ENCODE data around the gene POFUT1.
A peak's percentile ranks its signal among the peaks of the same experiment; 100 is the strongest.

Gene POFUT1

GRCh38 chr20:32205110-32205842 is 2.4 kb upstream of the POFUT1 start (continued):
- TF ChIP-seq ZNF518A (tag by site-specific recombination; conservative IDR thresholded peaks at IDR 0.05; ENCODE audit: low read depth) (no peak), ZNF433 (tag by site-specific recombination; IDR thresholded peaks at IDR 0.05; ENCODE audit: low read depth) (no peak), RBAK (tag by site-specific recombination; IDR thresholded peaks at IDR 0.05) (no peak), ZNF19 (tag by site-specific recombination; IDR thresholded peaks at IDR 0.05; ENCODE audit: low read depth) (no peak), ATF2 (tag by site-specific recombination; IDR thresholded peaks at IDR 0.05; ENCODE audit: low read depth) (peak; percentile 84), TSHZ1 (tag by site-specific recombination; IDR thresholded peaks at IDR 0.05; ENCODE audit: borderline replicate concordance) (no peak), ZNF560 (tag by site-specific recombination; IDR thresholded peaks at IDR 0.05; ENCODE audit: borderline replicate concordance) (no peak), ZEB2 (tag by site-specific recombination; IDR thresholded peaks at IDR 0.05) (0 out of 2 replicates have a peak, but pooled peaks have one; percentile 22), ZNF114 (tag by site-specific recombination; IDR thresholded peaks at IDR 0.05) (no peak), ZNF37A (tag by site-specific recombination; IDR thresholded peaks at IDR 0.05) (no peak), YY2 (tag by site-specific recombination; IDR thresholded peaks at IDR 0.05) (no peak), PRDM10 (tag by site-specific recombination; IDR thresholded peaks at IDR 0.05) (no peak), MYNN (tag by site-specific recombination; IDR thresholded peaks at IDR 0.05; ENCODE audit: borderline replicate concordance) (no peak), ZNF140 (tag by site-specific recombination; IDR thresholded peaks at IDR 0.05) (no peak), ZNF449 (tag by site-specific recombination; IDR thresholded peaks at IDR 0.05) (no peak), ZNF629 (tag by site-specific recombination; IDR thresholded peaks at IDR 0.05) (peak; percentile 66), ZNF510 (tag by site-specific recombination; IDR thresholded peaks at IDR 0.05; ENCODE audit: insufficient replicate concordance) (no peak), HOXA7 (CRISPR knock-in tag; IDR thresholded peaks at IDR 0.05; ENCODE audit: borderline replicate concordance) (no peak), SP7 (tag by site-specific recombination; IDR thresholded peaks at IDR 0.05) (no peak), ZNF146 (tag by site-specific recombination; IDR thresholded peaks at IDR 0.05) (no peak), ZNF2 (tag by site-specific recombination; IDR thresholded peaks at IDR 0.05) (no peak), ZNF621 (tag by site-specific recombination; IDR thresholded peaks at IDR 0.05) (no peak), ZNF292 (tag by site-specific recombination; IDR thresholded peaks at IDR 0.05; ENCODE audit: borderline replicate concordance, low read depth) (no peak)
